ENCODE measurements around the gene TGFBR3L.
A peak's percentile ranks its signal among the peaks of the same experiment; 100 is the strongest.

DNA sequence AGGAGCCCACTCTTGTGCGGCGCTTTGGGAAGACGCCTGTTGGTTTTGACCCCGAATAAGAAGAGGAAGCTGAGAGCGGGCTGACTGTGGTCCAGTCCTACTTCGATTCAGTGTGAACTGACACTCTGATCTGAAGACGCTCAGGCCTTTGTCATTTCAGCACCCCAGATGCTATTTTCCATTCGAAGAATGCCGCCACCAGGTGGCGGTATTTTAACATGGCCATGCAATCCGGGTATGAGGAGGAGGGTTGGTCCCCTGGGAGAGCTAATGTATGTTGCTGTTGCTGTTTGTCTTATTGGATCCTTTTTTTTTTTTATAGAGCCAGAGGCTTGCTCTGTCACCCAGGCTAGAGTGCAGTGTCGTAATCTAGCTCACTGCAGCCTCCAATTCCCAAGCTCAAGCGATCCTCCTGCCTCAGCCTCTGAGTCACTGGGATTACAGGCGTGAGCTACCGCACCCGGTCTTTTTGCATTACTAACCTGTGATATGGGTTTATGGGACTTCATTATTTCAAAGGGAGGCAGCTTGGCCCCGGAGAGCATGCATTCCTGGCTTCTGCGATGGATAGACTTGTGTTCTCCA is 29.6 kb downstream of the TGFBR3L start:
- TF ChIP-seq, protein P1, sequence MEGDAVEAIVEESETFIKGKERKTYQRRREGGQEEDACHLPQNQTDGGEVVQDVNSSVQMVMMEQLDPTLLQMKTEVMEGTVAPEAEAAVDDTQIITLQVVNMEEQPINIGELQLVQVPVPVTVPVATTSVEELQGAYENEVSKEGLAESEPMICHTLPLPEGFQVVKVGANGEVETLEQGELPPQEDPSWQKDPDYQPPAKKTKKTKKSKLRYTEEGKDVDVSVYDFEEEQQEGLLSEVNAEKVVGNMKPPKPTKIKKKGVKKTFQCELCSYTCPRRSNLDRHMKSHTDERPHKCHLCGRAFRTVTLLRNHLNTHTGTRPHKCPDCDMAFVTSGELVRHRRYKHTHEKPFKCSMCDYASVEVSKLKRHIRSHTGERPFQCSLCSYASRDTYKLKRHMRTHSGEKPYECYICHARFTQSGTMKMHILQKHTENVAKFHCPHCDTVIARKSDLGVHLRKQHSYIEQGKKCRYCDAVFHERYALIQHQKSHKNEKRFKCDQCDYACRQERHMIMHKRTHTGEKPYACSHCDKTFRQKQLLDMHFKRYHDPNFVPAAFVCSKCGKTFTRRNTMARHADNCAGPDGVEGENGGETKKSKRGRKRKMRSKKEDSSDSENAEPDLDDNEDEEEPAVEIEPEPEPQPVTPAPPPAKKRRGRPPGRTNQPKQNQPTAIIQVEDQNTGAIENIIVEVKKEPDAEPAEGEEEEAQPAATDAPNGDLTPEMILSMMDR (IDR thresholded peaks at IDR 0.05) = peak; percentile 80 to 94 (median 91)
- no peak for TF ChIP-seq POLR2A (IDR thresholded peaks at IDR 0.05)
- TF ChIP-seq EP300 (IDR thresholded peaks at IDR 0.05) = no peak

Data from tibial nerve (tissue), 4 donors.